Natural killer cell (primary cell): ENCODE data around the gene FGGY. TPM values are rescaled to one million over a fixed set of nuclear protein-coding genes. Genes with fewer than 3 reads are reported as not detected.

Experiments
- ATAC-seq, 3 donors: fragments of 150-1000 bp in 2 of 3; fragments of 200-7000 bp in 1 of 3; cut with Tn5 transposase; 1 replicate in 1 of 3; 2 replicates in 2 of 3; pipeline ENCODE4 v1.10.0; 2021; ENCODE audit warnings: mild to moderate bottlenecking in 2 of 3, moderate library complexity in 2 of 3
- DNase-seq, 2 donors: peaks; one replicate each; pipeline versions ENCODE4 v3.0.0 to v3.0.0-alpha.2; 2013 to 2021; ENCODE audit warnings: mixed read lengths in 1 of 2
- H3K27ac ChIP-seq: one replicate; pipeline ENCODE4 v1.5.1; 2013; ENCODE audit warnings: mild to moderate bottlenecking, low read length
- H3K27me3 ChIP-seq: one replicate; pipeline ENCODE4 v1.6.1; 2013; ENCODE audit warnings: low read length; ENCODE audit not compliant: control insufficient read depth, insufficient read depth
- H3K36me3 ChIP-seq: one replicate; pipeline ENCODE4 v1.6.1; 2013; ENCODE audit warnings: low read length; ENCODE audit not compliant: control insufficient read depth, insufficient read depth
- H3K4me1 ChIP-seq: one replicate; pipeline ENCODE4 v1.6.1; 2013; ENCODE audit warnings: low read length; ENCODE audit not compliant: control insufficient read depth, insufficient read depth
- H3K4me3 ChIP-seq: one replicate; pipeline ENCODE4 v1.5.1; 2013; ENCODE audit warnings: low read length
- H3K9me3 ChIP-seq: one replicate; pipeline ENCODE4 v1.6.1; 2013; ENCODE audit warnings: low read length; ENCODE audit not compliant: control insufficient read depth, insufficient read depth
- H3K27ac Mint-ChIP-seq, 2 donors: one replicate each; pipeline ENCODE4 v1.8.0; 2022; ENCODE audit warnings: mild to moderate bottlenecking in 2 of 2, mixed read lengths in 2 of 2, moderate library complexity in 1 of 2
- H3K27me3 Mint-ChIP-seq, 2 donors: one replicate each; pipeline ENCODE4 v1.8.0; 2022; ENCODE audit warnings: low read depth in 2 of 2, mixed read lengths in 2 of 2
- H3K36me3 Mint-ChIP-seq: one replicate; pipeline ENCODE4 v1.8.0; 2022; ENCODE audit warnings: mixed read lengths
- H3K4me1 Mint-ChIP-seq, 2 donors: one replicate each; pipeline ENCODE4 v1.8.0; 2022; ENCODE audit warnings: mixed read lengths in 2 of 2
- H3K4me3 Mint-ChIP-seq: one replicate; pipeline ENCODE4 v1.8.0; 2022; ENCODE audit warnings: mild to moderate bottlenecking, moderate library complexity, mixed read lengths
- H3K9me3 Mint-ChIP-seq, 2 donors: one replicate each; pipeline ENCODE4 v1.8.0; 2022; ENCODE audit warnings: mixed read lengths in 2 of 2
- CTCF ChIP-seq: fragments of 200-600 bp; IDR thresholded peaks from one replicate; pipeline ENCODE4 v1.8.0; 2022; ENCODE audit warnings: antibody characterized with exemption
- WGBS: methylation state at CpG from one replicate; pipeline ENCODE4 v1.1.7; 2013; ENCODE audit warnings: missing lambda C conversion rate; ENCODE audit not compliant: insufficient coverage; 5-methylcytosine and 5-hydroxymethylcytosine counted together
- intact Hi-C: fragments of 100-400 bp; cut with micrococcal nuclease; formaldehyde crosslinking; loops from one replicate; pipeline ENCODE4 v1.14.2; 2022
- total RNA-seq, 4 donors: library from RNA; stranded (reverse); fragments of 120-200 nt in 1 of 4; gene quantifications; one replicate each; pipeline versions ENCODE4 v1.2.3 to v1.2.4, GENCODE V29; 2013 to 2022

Gene FGGY
- total RNA-seq, 3 donors from 2014 or later (not counting 1 experiment from before 2014, with no cell fraction given) = 21.8 to 31.5 (median 21.8) TPM

DNA sequence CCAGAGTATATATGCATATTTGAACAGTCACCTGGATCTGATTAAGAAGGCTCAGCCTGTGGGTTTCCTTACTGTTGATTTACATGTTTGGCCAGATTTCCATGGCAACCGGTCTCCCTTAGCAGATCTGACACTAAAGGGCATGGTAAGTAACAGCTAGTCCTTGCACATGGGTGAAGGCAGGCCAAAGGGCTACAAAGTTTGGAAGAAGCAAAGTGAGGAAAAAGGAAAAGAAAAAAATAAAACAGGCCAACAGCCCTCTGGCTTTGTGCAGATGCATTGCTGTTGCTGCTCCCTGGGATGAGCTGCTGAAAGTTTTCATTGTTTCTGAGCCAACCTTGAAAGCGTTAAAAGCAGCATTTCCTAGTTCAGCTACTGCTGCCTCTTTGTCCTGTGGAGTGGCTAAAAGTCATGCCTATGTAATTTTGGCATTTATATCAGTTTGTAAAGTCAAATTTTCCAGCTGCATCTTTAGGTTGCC, 341.4 kb downstream of the FGGY start:
- WGBS = 92% methylated on average over 2 of the region's 2 CpGs
- no peaks in the 10 kb centered on the region for H3K27me3 Mint-ChIP-seq
- Histone ChIP-seq H3K4me1 (no peaks in the 10 kb centered on the region), H3K36me3 (no peaks in the 10 kb centered on the region), H3K4me3 (no peak overlapping the region), H3K27ac (no peak overlapping the region), H3K9me3 (no peaks in the 10 kb centered on the region), H3K27me3 (no peaks in the 10 kb centered on the region)
- H3K9me3 Mint-ChIP-seq = peaks cover 0 to 2% of the 10 kb centered on the region in 2 donors
- peak in 1 of 2 donors; percentile 3 for DNase-seq
- no peak overlapping the region for H3K27ac Mint-ChIP-seq
- intact Hi-C loops = no loop called here
- ATAC-seq = no peak
- no peak for TF ChIP-seq CTCF
- H3K4me3 Mint-ChIP-seq = no peak overlapping the region
- H3K36me3 Mint-ChIP-seq = no peaks in the 10 kb centered on the region
- no peaks in the 10 kb centered on the region for H3K4me1 Mint-ChIP-seq

DNA sequence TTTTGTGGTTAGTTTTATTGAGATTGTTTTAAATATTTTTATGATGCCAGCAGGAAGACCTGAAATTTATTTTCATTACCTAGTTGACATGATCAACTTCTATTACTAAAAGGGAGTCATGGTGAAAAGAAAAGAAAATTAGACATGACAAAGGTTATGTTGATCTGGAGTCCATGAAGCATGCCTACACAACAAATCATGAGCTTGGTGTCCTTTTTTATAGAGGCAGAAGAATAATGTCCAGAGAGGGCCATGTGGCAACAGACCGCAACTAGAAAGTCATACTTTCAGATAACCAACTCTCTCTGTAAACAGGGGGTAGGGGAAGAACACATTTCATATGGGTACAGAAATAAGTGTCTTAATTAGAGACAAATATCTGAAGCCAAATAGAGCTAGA, 342.4 kb downstream of the FGGY start:
- WGBS = no CpG with 5 or more reads among the region's 1 CpG
- Histone ChIP-seq H3K4me3 (no peak overlapping the region), H3K27ac (no peak overlapping the region), H3K9me3 (no peaks in the 10 kb centered on the region), H3K27me3 (no peaks in the 10 kb centered on the region), H3K36me3 (no peaks in the 10 kb centered on the region), H3K4me1 (no peaks in the 10 kb centered on the region)
- ATAC-seq = no peak
- no peak for TF ChIP-seq CTCF
- no peak overlapping the region for H3K27ac Mint-ChIP-seq
- no peak for DNase-seq
- no peaks in the 10 kb centered on the region for H3K27me3 Mint-ChIP-seq
- no peaks in the 10 kb centered on the region for H3K9me3 Mint-ChIP-seq
- intact Hi-C loops = no loop called here
- H3K4me3 Mint-ChIP-seq = no peak overlapping the region
- no peaks in the 10 kb centered on the region for H3K4me1 Mint-ChIP-seq
- no peaks in the 10 kb centered on the region for H3K36me3 Mint-ChIP-seq

DNA sequence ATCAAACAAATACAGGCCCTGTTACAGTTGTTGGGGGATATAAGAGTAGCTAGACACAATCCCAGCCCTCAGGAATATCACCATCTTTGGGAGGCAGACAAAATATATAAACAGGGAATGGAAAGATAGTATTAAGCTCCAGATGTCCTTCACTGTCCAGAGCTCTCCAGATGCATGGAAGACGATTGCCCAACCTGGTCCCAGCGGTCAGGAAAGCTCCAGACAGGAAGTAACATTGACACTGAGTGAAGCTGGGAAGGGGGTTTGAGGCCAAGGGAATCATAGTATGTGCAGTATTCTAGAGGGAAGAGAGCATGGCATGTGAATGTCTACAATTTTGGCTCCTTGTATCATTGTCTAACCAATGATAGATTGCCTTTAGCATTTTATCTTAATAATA, 344.0 kb downstream of the FGGY start:
- Histone ChIP-seq H3K4me1 (no peaks in the 10 kb centered on the region), H3K27ac (no peak overlapping the region), H3K4me3 (no peak overlapping the region), H3K27me3 (no peaks in the 10 kb centered on the region), H3K36me3 (no peaks in the 10 kb centered on the region), H3K9me3 (no peaks in the 10 kb centered on the region)
- H3K4me3 Mint-ChIP-seq = no peak overlapping the region
- intact Hi-C loops = no loop called here
- DNase-seq (no peak), ATAC-seq (no peak)
- no peak overlapping the region for H3K27ac Mint-ChIP-seq
- H3K36me3 Mint-ChIP-seq = no peaks in the 10 kb centered on the region
- TF ChIP-seq CTCF = no peak
- H3K9me3 Mint-ChIP-seq = no peaks in the 10 kb centered on the region
- H3K27me3 Mint-ChIP-seq = no peaks in the 10 kb centered on the region
- WGBS = 93% methylated on average over 2 of the region's 2 CpGs
- H3K4me1 Mint-ChIP-seq = no peaks in the 10 kb centered on the region

GRCh38 chr1:59641836-59642235, 344.9 kb downstream of the FGGY start:
- no peak for TF ChIP-seq CTCF
- Mint-ChIP-seq H3K27ac (no peak overlapping the region), H3K4me1 (no peaks in the 10 kb centered on the region), H3K4me3 (no peak overlapping the region), H3K36me3 (no peaks in the 10 kb centered on the region), H3K9me3 (no peaks in the 10 kb centered on the region), H3K27me3 (no peaks in the 10 kb centered on the region)
- H3K9me3 ChIP-seq = no peaks in the 10 kb centered on the region
- ATAC-seq (no peak), DNase-seq (no peak)
- H3K27ac ChIP-seq = no peak overlapping the region
- no peaks in the 10 kb centered on the region for H3K36me3 ChIP-seq
- no peak overlapping the region for H3K4me3 ChIP-seq
- H3K4me1 ChIP-seq = no peaks in the 10 kb centered on the region
- WGBS = 94% methylated on average over 2 of the region's 2 CpGs
- H3K27me3 ChIP-seq = no peaks in the 10 kb centered on the region
- intact Hi-C loops = no loop called here
